ENCODE measurements around the gene MRC2.

- TF ChIP-seq POLR2A (IDR thresholded peaks at IDR 0.05; ENCODE audit: low read depth, low read length) (no peak), POLR2AphosphoS5 (IDR thresholded peaks at IDR 0.05; ENCODE audit: low read depth, low read length) (no peak), TAF1 (IDR thresholded peaks at IDR 0.05; ENCODE audit: low read depth, low read length) (no peak), POU2F2 (IDR thresholded peaks at IDR 0.05; ENCODE audit: low read depth, low read length) (no peak), SPI1 (IDR thresholded peaks at IDR 0.05; ENCODE audit: low read depth, low read length) (no peak), PAX5 (IDR thresholded peaks at IDR 0.05; ENCODE audit: insufficient read depth, low read length, severe bottlenecking) (no peak)
Measured at GRCh38 chr17:62738281-62738680, 110.8 kb downstream of the MRC2 start.

Measured in GM12891 (cell line).